ENCODE data around the gene SHISA7.

Gene SHISA7

DNA sequence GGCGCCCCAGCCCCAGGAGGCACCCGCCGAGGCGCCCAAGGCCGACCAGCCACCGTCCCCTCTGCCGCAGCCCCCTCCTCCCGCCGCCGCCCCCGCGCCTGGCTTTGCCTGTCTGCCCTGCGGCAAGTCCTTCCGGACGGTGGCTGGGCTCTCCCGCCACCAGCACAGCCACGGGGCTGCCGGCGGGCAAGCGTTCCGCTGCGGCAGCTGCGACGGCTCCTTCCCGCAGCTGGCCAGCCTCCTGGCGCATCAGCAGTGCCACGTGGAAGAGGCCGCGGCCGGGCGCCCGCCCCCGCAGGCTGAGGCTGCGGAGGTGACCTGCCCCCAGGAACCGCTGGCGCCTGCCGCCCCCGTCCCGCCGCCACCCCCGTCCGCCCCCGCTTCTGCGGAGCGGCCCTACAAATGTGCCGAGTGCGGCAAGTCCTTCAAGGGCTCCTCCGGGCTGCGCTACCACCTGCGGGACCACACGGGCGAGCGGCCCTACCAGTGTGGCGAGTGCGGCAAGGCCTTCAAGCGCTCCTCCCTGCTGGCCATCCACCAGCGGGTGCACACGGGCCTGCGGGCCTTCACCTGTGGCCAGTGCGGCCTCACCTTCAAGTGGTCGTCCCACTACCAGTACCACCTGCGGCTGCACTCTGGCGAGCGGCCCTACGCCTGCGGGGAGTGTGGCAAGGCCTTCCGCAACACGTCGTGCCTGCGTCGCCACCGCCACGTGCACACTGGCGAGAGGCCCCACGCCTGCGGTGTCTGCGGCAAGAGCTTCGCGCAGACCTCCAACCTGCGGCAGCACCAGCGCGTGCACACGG is 39.3 kb upstream of the SHISA7 start:
- no peak for DNase-seq

DNA sequence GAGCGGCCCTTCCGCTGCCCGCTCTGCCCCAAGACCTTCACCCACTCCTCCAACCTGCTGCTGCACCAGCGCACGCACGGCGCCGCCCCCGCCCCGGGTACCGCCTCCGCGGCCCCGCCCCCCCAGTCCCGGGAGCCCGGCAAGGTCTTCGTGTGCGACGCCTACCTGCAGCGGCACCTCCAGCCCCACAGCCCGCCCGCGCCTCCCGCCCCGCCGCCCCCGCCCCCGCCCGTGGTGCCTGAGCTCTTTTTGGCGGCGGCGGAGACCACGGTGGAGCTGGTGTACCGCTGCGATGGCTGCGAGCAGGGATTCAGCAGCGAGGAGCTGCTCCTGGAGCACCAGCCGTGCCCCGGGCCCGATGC is 38.7 kb upstream of the SHISA7 start:
- no peak for DNase-seq

DNA sequence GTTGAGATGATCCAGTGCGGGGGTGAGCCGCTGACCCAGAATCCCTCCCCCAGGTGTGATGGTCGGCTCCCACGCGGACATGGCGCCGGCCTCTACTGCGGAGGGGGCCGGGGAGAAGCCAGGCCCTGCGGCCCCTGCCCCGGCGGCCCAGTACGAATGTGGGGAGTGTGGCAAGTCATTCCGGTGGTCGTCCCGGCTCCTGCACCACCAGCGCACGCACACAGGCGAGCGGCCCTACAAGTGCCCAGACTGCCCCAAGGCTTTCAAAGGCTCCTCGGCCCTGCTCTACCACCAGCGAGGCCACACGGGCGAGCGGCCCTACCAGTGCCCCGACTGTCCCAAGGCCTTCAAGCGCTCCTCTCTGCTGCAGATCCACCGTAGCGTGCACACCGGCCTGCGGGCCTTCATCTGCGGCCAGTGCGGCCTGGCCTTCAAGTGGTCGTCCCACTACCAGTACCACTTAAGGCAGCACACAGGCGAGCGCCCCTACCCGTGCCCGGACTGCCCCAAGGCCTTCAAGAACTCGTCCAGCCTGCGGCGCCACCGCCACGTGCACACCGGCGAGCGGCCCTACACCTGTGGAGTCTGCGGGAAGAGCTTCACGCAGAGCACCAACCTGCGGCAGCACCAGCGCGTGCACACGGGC is 38.2 kb upstream of the SHISA7 start:
- no peak for DNase-seq

DNA sequence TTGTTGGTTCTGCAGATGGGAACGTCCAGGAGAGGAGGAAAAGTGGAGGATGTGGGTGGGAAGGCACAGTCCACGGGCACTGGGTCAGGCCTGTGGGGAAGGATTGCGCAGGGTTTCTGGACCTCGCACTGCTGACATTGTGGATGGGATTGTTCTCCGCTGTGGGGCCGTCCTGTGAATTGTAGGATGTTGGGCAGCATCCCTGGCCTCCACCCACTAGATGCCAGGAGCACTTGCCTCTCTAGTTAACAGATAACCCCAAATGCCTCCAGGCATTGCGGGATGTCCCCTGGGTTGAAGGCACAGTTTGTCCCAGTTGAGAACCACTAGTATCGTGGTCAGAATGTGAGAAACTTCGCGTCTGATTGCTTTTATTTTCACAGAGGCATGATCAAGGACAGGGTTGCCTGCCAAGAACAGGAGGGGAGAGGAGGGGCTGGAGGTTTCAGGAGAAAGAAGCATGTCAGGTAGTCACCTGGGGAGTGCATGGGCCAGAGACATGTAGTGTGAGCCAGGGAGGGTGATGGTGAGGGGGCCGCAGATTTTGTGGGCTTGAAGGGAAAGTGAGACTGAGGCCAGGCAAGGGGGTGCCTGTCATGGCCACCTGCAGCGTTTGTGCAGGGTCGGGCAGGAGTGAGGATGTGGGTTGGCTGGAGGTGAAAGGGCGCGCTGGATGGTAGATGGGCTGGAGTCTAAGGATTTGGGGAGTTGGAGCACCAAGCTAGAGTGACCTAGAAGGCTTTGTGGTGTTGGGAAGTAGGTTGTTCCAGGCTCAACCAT is 36.5 kb upstream of the SHISA7 start:
- no peak for DNase-seq

GRCh38 chr19:55479045-55479444 is 35.9 kb upstream of the SHISA7 start:
- no peak for DNase-seq

- no peak for DNase-seq
These were observed 35.3 kb upstream of the SHISA7 start for GRCh38 chr19:55478364-55478763.

- DNase-seq = no peak
These were observed 34.8 kb upstream of the SHISA7 start for GRCh38 chr19:55477905-55478304.

- peak; percentile 98 for DNase-seq
These were observed 33.1 kb upstream of the SHISA7 start, which contains the start of gene ZNF628 for GRCh38 chr19:55476100-55476775. Gene ZNF628, plus strand, starts transcription at chr19:55476617. Its CDS starts 3,294 bp downstream, at chr19:55479911.

GRCh38 chr19:55474269-55475265 is 31.5 kb upstream of the SHISA7 start:
- no peak for DNase-seq

DNA sequence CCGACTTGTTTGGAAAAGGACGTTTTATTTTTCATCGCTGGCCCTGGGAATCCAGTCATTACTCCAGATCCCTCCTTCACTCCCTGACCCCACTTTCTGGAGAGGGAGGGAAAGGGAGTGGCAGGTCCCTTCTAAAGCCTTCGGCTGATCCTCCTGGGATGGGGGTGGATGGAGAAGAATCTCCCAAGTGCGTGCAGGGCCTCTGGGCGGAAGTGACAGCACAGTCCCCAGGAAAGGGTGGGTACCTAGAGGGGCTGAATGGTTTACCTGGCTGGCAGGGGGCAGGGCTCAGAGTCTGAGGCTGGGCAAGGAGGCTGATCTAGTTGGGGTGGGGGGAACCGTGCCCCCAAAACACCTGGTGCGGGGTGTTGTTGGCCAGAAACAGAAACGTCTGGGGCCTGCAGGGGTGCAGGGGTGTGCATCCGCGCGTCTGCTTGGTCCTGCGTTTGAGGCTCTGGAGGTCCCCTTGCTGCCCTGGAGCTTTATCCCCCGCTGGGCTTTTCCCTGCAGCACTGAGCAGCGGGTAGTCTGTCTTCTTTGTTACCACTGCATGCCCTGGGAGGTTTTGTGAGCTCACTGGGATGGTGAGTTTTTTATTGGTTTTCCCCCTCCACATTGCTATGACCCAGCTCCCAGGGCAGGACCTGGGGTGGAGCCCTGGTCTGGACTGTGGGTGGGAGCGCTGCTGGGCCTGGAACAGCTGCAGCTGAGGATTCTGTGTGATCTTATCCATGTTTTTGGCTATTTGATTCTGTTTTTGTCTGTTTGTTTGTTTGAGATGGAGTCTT is 30.3 kb upstream of the SHISA7 start:
- DNase-seq = no peak

DNA sequence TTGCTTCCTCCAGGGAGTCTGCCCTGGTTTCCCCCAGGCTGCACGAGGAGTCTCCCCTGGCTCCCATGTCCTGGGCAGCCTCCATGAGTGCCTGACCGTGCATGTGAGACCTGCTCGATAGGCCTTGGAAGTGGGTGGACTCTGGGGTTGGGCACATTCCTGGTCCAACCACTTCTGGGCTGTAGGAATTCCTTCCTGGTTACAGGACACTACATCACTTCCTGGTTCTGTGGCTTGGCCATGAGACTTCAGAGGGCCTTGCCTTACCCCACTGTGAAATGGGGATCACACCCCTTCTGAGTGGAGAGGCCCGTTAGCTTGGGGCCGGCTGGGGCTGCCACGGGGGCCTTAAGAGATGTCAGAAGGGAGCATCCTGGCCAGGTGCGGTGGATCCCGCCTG is 29.4 kb upstream of the SHISA7 start:
- DNase-seq = no peak

DNA sequence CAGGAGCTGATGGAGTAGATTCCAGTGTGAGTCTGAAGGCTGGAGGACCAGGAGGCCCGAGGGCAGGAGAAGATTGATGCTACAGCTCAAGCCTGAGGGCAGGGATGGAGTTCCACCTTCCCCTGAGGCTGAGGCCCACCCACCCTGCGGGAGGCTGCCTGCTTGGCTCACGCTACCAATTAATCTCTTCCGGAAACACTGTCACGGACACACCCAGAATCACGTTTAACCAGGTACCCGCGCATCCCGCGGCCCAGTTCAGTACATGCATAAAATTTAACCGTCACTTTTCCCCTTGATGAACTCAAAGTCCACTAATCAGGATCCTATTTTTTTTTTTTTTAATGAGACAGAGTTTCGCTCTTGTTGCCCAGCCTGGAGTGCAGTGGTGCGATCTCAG is 28.2 kb upstream of the SHISA7 start:
- no peak for DNase-seq

GRCh38 chr19:55468054-55468393 is 24.9 kb upstream of the SHISA7 start:
- DNase-seq = no peak

DNA sequence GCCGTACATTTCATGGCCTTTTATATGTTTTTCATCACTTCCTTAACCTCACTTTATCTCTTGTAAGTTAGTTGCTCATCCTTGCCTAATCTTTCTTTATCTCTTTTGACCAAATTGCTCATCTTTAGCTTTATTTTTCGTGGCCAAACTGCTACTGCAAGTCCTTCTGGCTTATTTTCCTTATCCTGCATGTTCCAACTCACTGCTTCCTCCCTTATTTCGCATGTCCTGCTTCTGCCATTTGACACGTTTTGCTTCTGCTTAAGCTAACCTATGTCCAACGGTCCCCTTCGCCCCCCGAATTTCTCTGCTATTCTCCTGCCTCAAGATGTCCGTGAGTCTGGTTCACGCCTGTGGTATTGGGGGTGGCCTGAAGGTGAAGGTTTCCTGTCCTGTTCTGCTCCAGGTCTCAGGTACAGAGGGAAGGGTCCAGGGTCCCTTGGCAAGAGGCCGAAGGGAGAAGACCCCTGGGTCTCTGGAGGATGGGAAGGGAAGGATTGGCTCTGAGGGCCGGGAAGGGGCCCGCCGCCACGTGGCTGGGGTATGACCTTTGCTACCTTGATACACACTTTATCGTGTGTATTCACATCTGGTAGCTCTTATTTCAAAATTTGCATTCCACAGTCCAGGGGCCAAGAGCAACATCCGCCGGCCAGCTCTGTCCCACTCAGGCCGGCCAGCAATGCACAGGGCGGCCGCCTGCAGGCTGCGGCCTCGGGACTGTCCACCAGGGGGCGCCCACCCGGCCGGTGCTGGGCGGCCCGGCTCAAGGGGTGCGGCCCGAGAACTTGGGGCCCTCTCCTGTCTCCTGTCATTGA is 24.3 kb upstream of the SHISA7 start:
- DNase-seq = peak; percentile 37

DNA sequence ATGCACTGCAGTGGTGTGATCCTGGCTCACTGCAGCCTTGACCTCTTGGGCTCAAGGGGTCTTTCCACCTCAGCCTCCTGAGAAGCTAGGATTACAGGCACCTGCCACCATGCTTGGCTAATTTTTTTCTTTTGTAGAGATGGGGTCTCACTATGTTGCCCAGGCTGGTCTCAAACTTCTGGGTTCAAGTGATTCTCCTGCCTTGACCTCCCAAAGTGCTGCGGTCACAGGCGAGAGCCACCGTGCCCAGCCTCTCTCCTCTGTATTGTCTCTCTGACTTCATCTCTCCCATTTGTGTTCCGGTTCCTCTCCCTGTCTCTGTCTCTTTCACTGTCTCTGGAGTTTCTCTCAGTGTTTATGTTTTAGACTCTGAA is 23.1 kb upstream of the SHISA7 start:
- DNase-seq = no peak

GRCh38 chr19:55465460-55466240 is 22.6 kb upstream of the SHISA7 start:
- DNase-seq = no peak

GRCh38 chr19:55464662-55465054 is 21.6 kb upstream of the SHISA7 start, which contains the start of gene C19orf85:
Gene C19orf85, minus strand, starts transcription at chr19:55464751. Its CDS starts 197 bp downstream, at chr19:55464554.
- DNase-seq = no peak

DNA sequence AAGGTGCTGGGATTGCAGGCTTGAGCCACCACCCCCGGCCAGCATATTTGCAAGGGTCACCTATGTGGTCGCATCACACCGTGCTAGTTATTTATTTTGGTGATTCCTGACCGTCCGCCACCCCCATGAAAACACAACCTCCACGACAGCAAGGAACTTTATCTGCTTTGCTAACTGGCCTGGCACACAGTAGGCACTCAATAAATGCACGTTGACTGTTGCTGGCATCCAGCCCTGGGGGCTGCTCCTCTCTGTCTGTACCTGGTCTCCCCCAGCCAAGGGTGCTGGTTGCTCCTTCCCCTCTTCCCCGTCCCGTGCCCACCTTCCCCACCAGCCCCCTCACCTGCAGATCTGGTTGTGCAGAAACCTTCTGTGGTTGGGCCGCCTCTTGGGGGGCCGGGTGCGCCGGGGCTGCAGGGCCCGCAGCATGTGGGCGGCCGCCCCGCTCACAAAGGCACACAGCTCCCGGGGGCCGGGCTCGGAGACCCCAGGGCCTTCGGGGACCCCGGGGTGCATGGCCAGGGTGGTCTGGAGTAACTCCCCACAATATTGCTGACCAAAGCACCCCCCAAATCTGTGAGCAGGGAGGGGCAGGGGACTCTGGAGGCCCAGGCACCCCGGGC is 21.1 kb upstream of the SHISA7 start:
- no peak for DNase-seq

- DNase-seq = no peak
These were observed 20.5 kb upstream of the SHISA7 start for GRCh38 chr19:55463583-55464031.
